Fibroblast of the conjunctiva (primary cell): ENCODE results near the gene DNAJC18.
"Not testable (repeated sequence)": the region's sequence is repeated elsewhere in the genome, so short reads cannot be mapped to it uniquely, and the experiment has no call there.

ENCODE experiments used
- DNase-seq: peaks from one replicate; pipeline ENCODE4 v3.0.0-alpha.2; 2010; ENCODE audit warnings: low read depth

DNAJC18 gene

GRCh38 chr5:139439013-139439903, at the start of gene DNAJC18:
DNAJC18 (minus strand) TSS chr5:139439525; CDS start chr5:139439445, 80 bp downstream.
- peak; percentile 82 for DNase-seq

- DNase-seq, result no peak
Measured at GRCh38 chr5:139488260-139488659, 48.9 kb upstream of the DNAJC18 start.

GRCh38 chr5:139486201-139486600, 46.9 kb upstream of the DNAJC18 start:
- no peak for DNase-seq

- DNase-seq, result not testable (repeated sequence)
Measured at GRCh38 chr5:139482890-139483208, 43.5 kb upstream of the DNAJC18 start.

- peak; percentile 90 for DNase-seq
Measured at GRCh38 chr5:139482050-139482889, 42.9 kb upstream of the DNAJC18 start, which contains the start of gene STING1. STING1 (minus strand) TSS chr5:139482758; CDS start chr5:139481704, 1,054 bp downstream.

- DNase-seq, result no peak
Measured at GRCh38 chr5:139481580-139482049, 42.3 kb upstream of the DNAJC18 start.

GRCh38 chr5:139481122-139481533, 41.8 kb upstream of the DNAJC18 start:
- no peak for DNase-seq

GRCh38 chr5:139479729-139480128, 40.4 kb upstream of the DNAJC18 start:
- DNase-seq, result not testable (repeated sequence)

- DNase-seq, result not testable (repeated sequence)
Measured at GRCh38 chr5:139478657-139479423, 39.5 kb upstream of the DNAJC18 start.

GRCh38 chr5:139475865-139476617, 36.7 kb upstream of the DNAJC18 start:
- DNase-seq, result no peak

- DNase-seq, result peak; percentile 63
Measured at GRCh38 chr5:139474890-139475791, 35.8 kb upstream of the DNAJC18 start.

GRCh38 chr5:139473565-139473964, 34.2 kb upstream of the DNAJC18 start:
- no peak for DNase-seq

- no peak for DNase-seq
Measured at GRCh38 chr5:139473105-139473504, 33.8 kb upstream of the DNAJC18 start.

GRCh38 chr5:139472386-139473030, 33.2 kb upstream of the DNAJC18 start:
- DNase-seq, result no peak

GRCh38 chr5:139470821-139471300, 31.5 kb upstream of the DNAJC18 start, which contains the start of gene SMIM33:
SMIM33 (plus strand) TSS chr5:139471004; CDS start chr5:139471122, 118 bp downstream.
- DNase-seq, result no peak

GRCh38 chr5:139468421-139468931, 29.2 kb upstream of the DNAJC18 start:
- DNase-seq, result no peak

GRCh38 chr5:139462586-139463276, 23.4 kb upstream of the DNAJC18 start, which contains the start of gene ECSCR:
ECSCR (minus strand) TSS chr5:139462743; CDS start chr5:139462670, 73 bp downstream.
- no peak for DNase-seq

GRCh38 chr5:139461698-139462097, 22.4 kb upstream of the DNAJC18 start:
- DNase-seq, result no peak
